ENCODE data around the gene TRPV4.

Gene TRPV4

GRCh38 chr12:109844091-109844490, 10.9 kb upstream of the TRPV4 start:
- TF ChIP-seq CTCF (IDR thresholded peaks at IDR 0.05; ENCODE audit: insufficient read depth, low read depth, low read length, missing control alignments) = no peak
- no peak for DNase-seq (ENCODE audit: low read depth)
- H3K4me3 ChIP-seq (ENCODE audit: low read depth, low read length) = no peak overlapping the region

- no peak overlapping the region for H3K4me3 ChIP-seq (ENCODE audit: low read depth, low read length)
- no peak for TF ChIP-seq CTCF (IDR thresholded peaks at IDR 0.05; ENCODE audit: insufficient read depth, low read depth, low read length, missing control alignments)
- no peak for DNase-seq (ENCODE audit: low read depth)
These were observed 8.8 kb upstream of the TRPV4 start for GRCh38 chr12:109842021-109842420.

- H3K4me3 ChIP-seq (ENCODE audit: low read depth, low read length) = no peak overlapping the region
- DNase-seq (ENCODE audit: low read depth) = no peak
- no peak for TF ChIP-seq CTCF (IDR thresholded peaks at IDR 0.05; ENCODE audit: insufficient read depth, low read depth, low read length, missing control alignments)
These were observed 8.2 kb upstream of the TRPV4 start for GRCh38 chr12:109841356-109841755.

GRCh38 chr12:109840305-109841074, 7.3 kb upstream of the TRPV4 start:
- H3K4me3 ChIP-seq (ENCODE audit: low read depth, low read length) = no peak overlapping the region
- no peak for DNase-seq (ENCODE audit: low read depth)
- no peak for TF ChIP-seq CTCF (IDR thresholded peaks at IDR 0.05; ENCODE audit: insufficient read depth, low read depth, low read length, missing control alignments)

- H3K4me3 ChIP-seq (ENCODE audit: low read depth, low read length) = no peak overlapping the region
- no peak for TF ChIP-seq CTCF (IDR thresholded peaks at IDR 0.05; ENCODE audit: insufficient read depth, low read depth, low read length, missing control alignments)
- DNase-seq (ENCODE audit: low read depth) = no peak
These were observed 6.2 kb upstream of the TRPV4 start for GRCh38 chr12:109839444-109839843.

GRCh38 chr12:109836916-109837315, 3.7 kb upstream of the TRPV4 start:
- no peak overlapping the region for H3K4me3 ChIP-seq (ENCODE audit: low read depth, low read length)
- TF ChIP-seq CTCF (IDR thresholded peaks at IDR 0.05; ENCODE audit: insufficient read depth, low read depth, low read length, missing control alignments) = no peak
- DNase-seq (ENCODE audit: low read depth) = no peak

GRCh38 chr12:109835827-109836226, 2.6 kb upstream of the TRPV4 start:
- DNase-seq (ENCODE audit: low read depth) = no peak
- no peak overlapping the region for H3K4me3 ChIP-seq (ENCODE audit: low read depth, low read length)

More at GRCh38 chr12:109835827-109836226, 2.6 kb upstream of the TRPV4 start:
- TF ChIP-seq CTCF (IDR thresholded peaks at IDR 0.05; ENCODE audit: insufficient read depth, low read depth, low read length, missing control alignments) = no peak
